Vagina (tissue), 2 donors: Measurements from ENCODE around the gene ADGRG4. TPM values are rescaled to one million over a fixed set of nuclear protein-coding genes. Genes with fewer than 3 reads are reported as not detected.

Experiments
- DNase-seq, 2 donors: peaks; one replicate each; pipeline ENCODE4 v3.0.0-alpha.2; 2017; ENCODE audit errors: extremely low spot score in 2 of 2
- H3K27ac ChIP-seq: fragments of 200-600 bp; sonication (generic); one replicate; pipeline ENCODE4 v1.5.1; 2019
- H3K27me3 ChIP-seq: fragments of 200-600 bp; sonication (generic); one replicate; pipeline ENCODE4 v1.5.1; 2019
- H3K36me3 ChIP-seq, 2 donors: fragments of 200-600 bp; sonication (generic); one replicate each; pipeline ENCODE4 v1.5.1; 2017 to 2019
- H3K4me1 ChIP-seq: fragments of 200-600 bp; sonication (generic); one replicate; pipeline ENCODE4 v1.5.1; 2019
- H3K4me3 ChIP-seq, 2 donors: fragments of 200-600 bp; sonication (generic); 1 replicate in 1 of 2; 2 replicates in 1 of 2; pipeline ENCODE4 v1.5.1; 2016 to 2019
- H3K9me3 ChIP-seq: fragments of 200-600 bp; sonication (generic); one replicate; pipeline ENCODE4 v1.5.1; 2019
- CTCF ChIP-seq, 3 experiments: fragments of 450-650 bp in 2 of 3; fragments of 200-600 bp in 1 of 3; sonication (generic) in 1 of 3; IDR thresholded peaks; one replicate each; pipeline ENCODE4 v1.5.1; 2017 to 2019; ENCODE audit warnings: antibody characterized with exemption in 3 of 3, mild to moderate bottlenecking in 2 of 3, moderate library complexity in 2 of 3
- POLR2A ChIP-seq, 2 donors: fragments of 450-650 bp; IDR thresholded peaks; one replicate each; pipeline ENCODE4 v1.6.1; 2017; ENCODE audit warnings: antibody characterized with exemption in 2 of 2, mild to moderate bottlenecking in 2 of 2, moderate library complexity in 2 of 2
- POLR2AphosphoS5 ChIP-seq, 2 donors: sonication (generic); formaldehyde crosslinking; IDR thresholded peaks; one replicate each; pipeline ENCODE4 v1.9.0; 2017; ENCODE audit warnings: antibody characterized with exemption in 2 of 2, mild to moderate bottlenecking in 2 of 2, low read depth in 1 of 2; ENCODE audit not compliant: insufficient read depth in 1 of 2
- intact Hi-C: fragments of 100-400 bp; cut with DNase I; formaldehyde crosslinking; loops from one replicate; pipeline ENCODE4 v1.15.1; 2023
- total RNA-seq: library from RNA; depleted of rRNA; stranded (reverse); fragments of >200 nt; gene quantifications from one replicate; pipeline ENCODE4 v1.2.3, GENCODE V29; 2016

Gene ADGRG4
- total RNA-seq, 1 donor from 2014 or later: 0.25 TPM

DNA sequence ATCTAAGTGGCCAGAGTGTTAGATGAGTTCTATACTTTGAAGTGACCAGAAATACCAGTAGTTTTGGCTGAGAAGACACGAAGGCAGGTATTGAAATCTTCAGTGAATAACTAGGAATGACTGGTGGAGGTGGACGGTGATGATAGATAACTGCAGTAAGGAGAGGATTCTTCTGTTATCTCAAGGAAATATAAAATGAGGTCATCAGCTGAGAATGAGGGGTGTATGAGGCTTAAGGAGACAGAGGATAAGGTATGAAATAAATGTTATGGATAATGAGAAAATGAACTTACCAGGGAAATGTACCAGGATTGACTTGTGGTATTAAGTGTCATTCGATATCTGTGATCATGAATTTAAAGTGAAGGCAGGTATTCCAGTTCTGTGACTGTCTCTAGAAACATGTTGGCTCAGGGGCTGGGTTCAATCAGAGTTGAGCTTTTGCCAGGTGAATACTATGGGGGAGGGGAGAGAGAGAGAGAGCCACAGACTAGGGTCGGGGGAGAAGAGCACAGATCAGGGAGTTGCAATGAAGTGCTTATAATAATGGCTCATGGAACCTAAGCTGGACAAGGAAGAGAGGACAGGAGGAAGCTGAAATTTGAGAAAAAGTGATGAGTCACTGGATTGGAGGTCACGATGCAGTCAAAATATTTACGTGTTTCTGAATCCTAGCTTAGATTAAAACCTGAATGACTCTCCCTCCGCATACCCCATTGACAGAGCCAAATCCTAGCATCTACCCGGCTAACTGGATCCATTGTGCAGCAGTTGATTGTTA, 149.5 kb downstream of the ADGRG4 start:
- TF ChIP-seq CTCF (IDR thresholded peaks at IDR 0.05): no peak
- TF ChIP-seq POLR2AphosphoS5 (IDR thresholded peaks at IDR 0.05; ENCODE audit: insufficient read depth in 1 of 2, low read depth in 1 of 2): no peak
- no peak for TF ChIP-seq POLR2A (IDR thresholded peaks at IDR 0.05)

GRCh38 chrX:136452614-136453013, 151.9 kb downstream of the ADGRG4 start:
- intact Hi-C loops: no loop called here
- Histone ChIP-seq H3K27ac (no peak overlapping the region), H3K9me3 (no peaks in the 10 kb centered on the region), H3K36me3 (no peaks in the 10 kb centered on the region), H3K27me3 (no peaks in the 10 kb centered on the region), H3K4me1 (no peaks in the 10 kb centered on the region), H3K4me3 (no peak overlapping the region)
- no peak for DNase-seq
- no peak for TF ChIP-seq CTCF (IDR thresholded peaks at IDR 0.05)

More for the DNA sequence above, 149.5 kb downstream of the ADGRG4 start:
- intact Hi-C loops: no loop called here
- H3K27me3 ChIP-seq: no peaks in the 10 kb centered on the region
- no peaks in the 10 kb centered on the region for H3K4me1 ChIP-seq
- no peak for DNase-seq
- no peak overlapping the region for H3K4me3 ChIP-seq
- no peak overlapping the region for H3K27ac ChIP-seq
- H3K36me3 ChIP-seq: no peaks in the 10 kb centered on the region
- no peaks in the 10 kb centered on the region for H3K9me3 ChIP-seq

GRCh38 chrX:136453114-136453513, 152.4 kb downstream of the ADGRG4 start:
- intact Hi-C loops: no loop called here
- no peaks in the 10 kb centered on the region for H3K4me1 ChIP-seq

DNA sequence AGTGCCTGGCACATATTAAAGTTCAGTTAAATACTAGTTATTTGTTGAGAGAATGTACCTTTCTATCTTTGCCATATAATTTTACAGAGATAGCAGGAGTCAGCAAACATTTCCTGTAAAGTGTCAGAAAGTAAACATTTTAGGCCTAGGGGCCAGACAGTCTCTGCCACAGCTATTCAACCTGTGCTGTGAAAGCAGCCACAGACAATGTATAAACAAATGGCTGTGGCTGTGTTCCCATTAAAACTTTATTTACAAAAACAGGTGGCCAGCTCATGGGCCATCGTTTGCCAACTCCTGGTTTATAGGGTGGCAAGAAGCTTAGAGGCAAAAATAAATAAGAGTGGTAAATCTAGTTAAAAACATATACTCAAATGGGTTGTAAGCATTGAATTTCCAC, 153.0 kb downstream of the ADGRG4 start:
- H3K36me3 ChIP-seq: no peaks in the 10 kb centered on the region
- H3K27me3 ChIP-seq: no peaks in the 10 kb centered on the region
- no peak for TF ChIP-seq POLR2A (IDR thresholded peaks at IDR 0.05)
- TF ChIP-seq CTCF (IDR thresholded peaks at IDR 0.05): no peak
- TF ChIP-seq POLR2AphosphoS5 (IDR thresholded peaks at IDR 0.05; ENCODE audit: insufficient read depth in 1 of 2, low read depth in 1 of 2): no peak
- H3K4me1 ChIP-seq: no peaks in the 10 kb centered on the region
- intact Hi-C loops: no loop called here
- no peak for DNase-seq
- no peak overlapping the region for H3K4me3 ChIP-seq
- no peak overlapping the region for H3K27ac ChIP-seq
- no peaks in the 10 kb centered on the region for H3K9me3 ChIP-seq

More at GRCh38 chrX:136453114-136453513, 152.4 kb downstream of the ADGRG4 start:
- TF ChIP-seq POLR2AphosphoS5 (IDR thresholded peaks at IDR 0.05; ENCODE audit: insufficient read depth in 1 of 2, low read depth in 1 of 2): no peak
- no peak for TF ChIP-seq POLR2A (IDR thresholded peaks at IDR 0.05)
- TF ChIP-seq CTCF (IDR thresholded peaks at IDR 0.05): no peak
- H3K27me3 ChIP-seq: no peaks in the 10 kb centered on the region
- no peaks in the 10 kb centered on the region for H3K9me3 ChIP-seq
- H3K36me3 ChIP-seq: no peaks in the 10 kb centered on the region
- no peak overlapping the region for H3K27ac ChIP-seq
- H3K4me3 ChIP-seq: no peak overlapping the region
- DNase-seq: no peak

GRCh38 chrX:136456133-136456532, 155.4 kb downstream of the ADGRG4 start:
- H3K27me3 ChIP-seq: no peaks in the 10 kb centered on the region
- no peaks in the 10 kb centered on the region for H3K9me3 ChIP-seq
- H3K36me3 ChIP-seq: no peaks in the 10 kb centered on the region
- intact Hi-C loops: no loop called here
- H3K27ac ChIP-seq: no peak overlapping the region
- H3K4me1 ChIP-seq: no peaks in the 10 kb centered on the region
- no peak overlapping the region for H3K4me3 ChIP-seq
- no peak for TF ChIP-seq CTCF (IDR thresholded peaks at IDR 0.05)
- no peak for DNase-seq
